DND-41 (cell line): Measurements from ENCODE around the gene PISD.

Source experiments
- ATAC-seq: fragments of 200-7000 bp; cut with Tn5 transposase; 3 replicates; pipeline ENCODE4 v1.9.1; 2021; ENCODE audit warnings: low read depth; ENCODE audit not compliant: insufficient read depth
- DNase-seq: peaks from one replicate; pipeline ENCODE4 v3.0.0-alpha.2; 2020
- H2AFZ ChIP-seq: 2 replicates; pipeline ENCODE4 v1.6.0; 2012; ENCODE audit warnings: low read depth, low read length
- H3K27ac ChIP-seq: 2 replicates; pipeline ENCODE4 v1.5.1; 2012; ENCODE audit warnings: low read length, inconsistent platforms
- H3K27me3 ChIP-seq: fragments of 200-600 bp; sonication (generic); 2 replicates; pipeline ENCODE4 v1.6.0; 2012; ENCODE audit warnings: low read length, mild to moderate bottlenecking, inconsistent platforms; ENCODE audit not compliant: insufficient read depth, poor library complexity
- H3K36me3 ChIP-seq: 2 replicates; pipeline ENCODE4 v1.5.1; 2012; ENCODE audit warnings: low read length, inconsistent platforms; ENCODE audit not compliant: insufficient read depth
- H3K4me1 ChIP-seq: 2 replicates; pipeline ENCODE4 v1.5.1; 2012; ENCODE audit warnings: mild to moderate bottlenecking, low read length; ENCODE audit not compliant: insufficient read depth
- H3K4me2 ChIP-seq: 2 replicates; pipeline ENCODE4 v1.6.0; 2012; ENCODE audit warnings: mild to moderate bottlenecking, moderate library complexity, low read length, inconsistent platforms; ENCODE audit not compliant: insufficient read depth
- H3K4me3 ChIP-seq, 2 experiments: fragments of 200-600 bp in 1 of 2; shearing (Covaris generic) in 1 of 2; 2 replicates each; pipeline ENCODE4 v1.5.1; 2012 to 2016; ENCODE audit warnings: inconsistent platforms in 2 of 2, low read length in 2 of 2, mild to moderate bottlenecking in 2 of 2, low read depth in 1 of 2, moderate library complexity in 1 of 2
- H3K79me2 ChIP-seq: 2 replicates; pipeline ENCODE4 v1.6.0; 2012; ENCODE audit warnings: low read length, inconsistent platforms; ENCODE audit not compliant: insufficient read depth
- H3K9ac ChIP-seq: 2 replicates; pipeline ENCODE4 v1.6.0; 2012; ENCODE audit warnings: low read depth, mild to moderate bottlenecking, inconsistent platforms, low read length, moderate library complexity
- H3K9me3 ChIP-seq: 2 replicates; pipeline ENCODE4 v1.5.1; 2012; ENCODE audit warnings: low read length, moderate library complexity, mild to moderate bottlenecking, inconsistent platforms; ENCODE audit not compliant: insufficient read depth, severe bottlenecking
- H4K20me1 ChIP-seq: 2 replicates; pipeline ENCODE4 v1.6.0; 2012; ENCODE audit warnings: low read length; ENCODE audit not compliant: insufficient read depth
- CTCF ChIP-seq: IDR thresholded peaks from 2 replicates; pipeline ENCODE4 v1.5.1; 2012; ENCODE audit warnings: borderline replicate concordance, low read length, moderate library complexity, mild to moderate bottlenecking; ENCODE audit not compliant: poor library complexity, severe bottlenecking; ENCODE audit errors: extremely low read depth
- EZH2 ChIP-seq: IDR thresholded peaks from 3 replicates; pipeline ENCODE4 v1.6.1; 2012; ENCODE audit warnings: borderline replicate concordance, low read depth, mild to moderate bottlenecking, moderate library complexity, low read length, inconsistent platforms; ENCODE audit not compliant: severe bottlenecking

PISD gene

GRCh38 chr22:31584804-31585160 lies 77.2 kb downstream of the PISD start:
- H3K4me2 ChIP-seq: no peak overlapping the region
- H3K36me3 ChIP-seq: peaks cover 69% of the 10 kb centered on the region
- H3K79me2 ChIP-seq: no peaks in the 10 kb centered on the region

GRCh38 chr22:31583861-31584485 lies 78.0 kb downstream of the PISD start:
- Histone ChIP-seq H3K27ac (no peak overlapping the region), H3K9ac (no peak overlapping the region), H3K36me3 (peaks cover 67% of the 10 kb centered on the region), H2AFZ (no peak overlapping the region), H3K9me3 (no peaks in the 10 kb centered on the region), H3K4me3 (no peak overlapping the region), H3K27me3 (no peaks in the 10 kb centered on the region), H3K79me2 (no peaks in the 10 kb centered on the region), H3K4me1 (no peaks in the 10 kb centered on the region), H3K4me2 (no peak overlapping the region), H4K20me1 (no peaks in the 10 kb centered on the region)
- DNase-seq (no peak), ATAC-seq (no peak)
- TF ChIP-seq EZH2 (no peak), CTCF (no peak)

More at GRCh38 chr22:31584804-31585160, 77.2 kb downstream of the PISD start:
- Histone ChIP-seq H3K4me3 (no peak overlapping the region), H3K9me3 (no peaks in the 10 kb centered on the region), H3K27ac (no peak overlapping the region), H3K4me1 (no peaks in the 10 kb centered on the region), H3K9ac (no peak overlapping the region), H4K20me1 (no peaks in the 10 kb centered on the region), H2AFZ (no peak overlapping the region), H3K27me3 (no peaks in the 10 kb centered on the region)
- ATAC-seq: no peak
- TF ChIP-seq EZH2 (no peak), CTCF (no peak)
- DNase-seq: no peak

- H2AFZ ChIP-seq: no peak overlapping the region
- no peaks in the 10 kb centered on the region for H3K4me1 ChIP-seq
- TF ChIP-seq EZH2 (no peak), CTCF (no peak)
- DNase-seq: no peak
- H4K20me1 ChIP-seq: no peaks in the 10 kb centered on the region
- no peak for ATAC-seq
- no peak overlapping the region for H3K27ac ChIP-seq
- H3K36me3 ChIP-seq: peaks cover 61% of the 10 kb centered on the region
- no peaks in the 10 kb centered on the region for H3K9me3 ChIP-seq
- no peaks in the 10 kb centered on the region for H3K79me2 ChIP-seq
- H3K27me3 ChIP-seq: no peaks in the 10 kb centered on the region
- H3K9ac ChIP-seq: no peak overlapping the region
- no peak overlapping the region for H3K4me3 ChIP-seq
- H3K4me2 ChIP-seq: no peak overlapping the region
These were observed 82.2 kb downstream of the PISD start for GRCh38 chr22:31579835-31580242.
